ENCODE measurements around the gene CCDC122. TPM values are rescaled to one million over a fixed set of nuclear protein-coding genes. Genes with fewer than 3 reads are reported as not detected.

CCDC122 gene
- total and polyA plus RNA-seq, 2 of the 8 experiments (the other 6 are each of a cell fraction or from before 2014, with no cell fraction given): 2.9 to 5.8 TPM

DNA sequence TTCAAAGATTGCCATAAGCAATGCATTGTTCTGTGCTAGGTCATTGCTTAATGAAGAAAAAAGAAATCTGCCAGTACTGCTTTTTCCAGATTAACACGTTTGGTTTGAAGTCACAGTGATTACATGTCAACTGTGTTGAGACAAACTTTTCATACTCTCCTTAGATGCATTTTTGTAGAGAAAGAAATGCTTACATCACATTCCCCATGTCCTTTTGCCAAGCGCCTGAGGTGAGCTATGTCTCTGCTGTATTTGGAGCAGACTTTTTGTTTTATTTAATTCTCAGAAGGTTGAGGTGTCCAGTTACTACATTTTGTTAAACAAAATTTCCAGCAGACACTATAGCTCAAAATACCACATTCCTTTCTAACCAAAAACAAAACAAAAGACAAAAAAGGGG lies 16.4 kb upstream of the CCDC122 start (continued):
- TF ChIP-seq, protein P1, sequence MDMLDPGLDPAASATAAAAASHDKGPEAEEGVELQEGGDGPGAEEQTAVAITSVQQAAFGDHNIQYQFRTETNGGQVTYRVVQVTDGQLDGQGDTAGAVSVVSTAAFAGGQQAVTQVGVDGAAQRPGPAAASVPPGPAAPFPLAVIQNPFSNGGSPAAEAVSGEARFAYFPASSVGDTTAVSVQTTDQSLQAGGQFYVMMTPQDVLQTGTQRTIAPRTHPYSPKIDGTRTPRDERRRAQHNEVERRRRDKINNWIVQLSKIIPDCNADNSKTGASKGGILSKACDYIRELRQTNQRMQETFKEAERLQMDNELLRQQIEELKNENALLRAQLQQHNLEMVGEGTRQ (IDR thresholded peaks at IDR 0.05; ENCODE audit: low read length): no peak
- TF ChIP-seq JUN (IDR thresholded peaks at IDR 0.05; ENCODE audit: low read depth, low read length): no peak
- no peak for TF ChIP-seq POU5F1 (IDR thresholded peaks at IDR 0.05; ENCODE audit: low read depth, low read length)
- no peak for TF ChIP-seq CBX5 (IDR thresholded peaks at IDR 0.05; ENCODE audit: low read depth, low read length)
- TF ChIP-seq HDAC2 (IDR thresholded peaks at IDR 0.05; ENCODE audit: borderline replicate concordance in 1 of 2, low read depth in 2 of 2, low read length in 2 of 2): no peak
- TF ChIP-seq, protein P2, sequence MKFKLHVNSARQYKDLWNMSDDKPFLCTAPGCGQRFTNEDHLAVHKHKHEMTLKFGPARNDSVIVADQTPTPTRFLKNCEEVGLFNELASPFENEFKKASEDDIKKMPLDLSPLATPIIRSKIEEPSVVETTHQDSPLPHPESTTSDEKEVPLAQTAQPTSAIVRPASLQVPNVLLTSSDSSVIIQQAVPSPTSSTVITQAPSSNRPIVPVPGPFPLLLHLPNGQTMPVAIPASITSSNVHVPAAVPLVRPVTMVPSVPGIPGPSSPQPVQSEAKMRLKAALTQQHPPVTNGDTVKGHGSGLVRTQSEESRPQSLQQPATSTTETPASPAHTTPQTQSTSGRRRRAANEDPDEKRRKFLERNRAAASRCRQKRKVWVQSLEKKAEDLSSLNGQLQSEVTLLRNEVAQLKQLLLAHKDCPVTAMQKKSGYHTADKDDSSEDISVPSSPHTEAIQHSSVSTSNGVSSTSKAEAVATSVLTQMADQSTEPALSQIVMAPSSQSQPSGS (IDR thresholded peaks at IDR 0.05; ENCODE audit: low read length): no peak
